Measurements from ENCODE around the gene NRBP1. TPM values are rescaled to one million over a fixed set of nuclear protein-coding genes. Genes with fewer than 3 reads are reported as not detected.

NRBP1 gene
- total and polyA plus RNA-seq, 10 donors: 41.8 to 82.0 (median 62.7) TPM

DNA sequence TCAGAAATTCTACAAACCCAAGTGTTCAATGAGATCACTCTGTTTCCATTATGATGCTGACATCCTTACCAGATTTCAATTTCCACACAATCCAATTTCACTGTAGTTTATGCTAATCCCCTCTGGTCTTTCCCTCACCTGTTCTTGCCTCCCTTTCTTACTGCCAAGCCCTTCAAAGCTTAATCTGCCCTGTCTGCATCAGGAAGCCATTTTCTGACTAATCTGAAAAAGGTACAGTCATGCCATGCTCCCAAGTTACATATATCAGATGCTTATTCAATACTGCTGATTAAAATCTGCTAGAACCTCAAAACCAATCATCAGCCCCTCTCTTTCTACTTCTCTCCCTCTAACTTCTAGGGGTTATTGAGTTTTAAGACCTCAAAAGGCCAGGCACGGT lies 22.7 kb downstream of the NRBP1 start:
- Histone ChIP-seq H3K4me1 (no peaks in the 10 kb centered on the region), H3K4me3 (no peak overlapping the region), H3K27me3 (replicated peaks in 1 of 7) (no peaks in the 10 kb centered on the region), H3K27ac (no peak overlapping the region), H3K9me3 (no peaks in the 10 kb centered on the region), H3K36me3 (peaks cover 0 to 93% (median 61%) of the 10 kb centered on the region in 6 donors)
- 46 to 100% (median 91%) methylated on average over 1 of the region's 1 CpG for WGBS, 5 donors
- DNase-seq: no peak
- no peak for TF ChIP-seq POLR2AphosphoS5 (IDR thresholded peaks at IDR 0.05)
- TF ChIP-seq POLR2A (IDR thresholded peaks at IDR 0.05): no peak
- TF ChIP-seq, protein P1, sequence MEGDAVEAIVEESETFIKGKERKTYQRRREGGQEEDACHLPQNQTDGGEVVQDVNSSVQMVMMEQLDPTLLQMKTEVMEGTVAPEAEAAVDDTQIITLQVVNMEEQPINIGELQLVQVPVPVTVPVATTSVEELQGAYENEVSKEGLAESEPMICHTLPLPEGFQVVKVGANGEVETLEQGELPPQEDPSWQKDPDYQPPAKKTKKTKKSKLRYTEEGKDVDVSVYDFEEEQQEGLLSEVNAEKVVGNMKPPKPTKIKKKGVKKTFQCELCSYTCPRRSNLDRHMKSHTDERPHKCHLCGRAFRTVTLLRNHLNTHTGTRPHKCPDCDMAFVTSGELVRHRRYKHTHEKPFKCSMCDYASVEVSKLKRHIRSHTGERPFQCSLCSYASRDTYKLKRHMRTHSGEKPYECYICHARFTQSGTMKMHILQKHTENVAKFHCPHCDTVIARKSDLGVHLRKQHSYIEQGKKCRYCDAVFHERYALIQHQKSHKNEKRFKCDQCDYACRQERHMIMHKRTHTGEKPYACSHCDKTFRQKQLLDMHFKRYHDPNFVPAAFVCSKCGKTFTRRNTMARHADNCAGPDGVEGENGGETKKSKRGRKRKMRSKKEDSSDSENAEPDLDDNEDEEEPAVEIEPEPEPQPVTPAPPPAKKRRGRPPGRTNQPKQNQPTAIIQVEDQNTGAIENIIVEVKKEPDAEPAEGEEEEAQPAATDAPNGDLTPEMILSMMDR (IDR thresholded peaks at IDR 0.05 in 8 of 11, conservative IDR thresholded peaks at IDR 0.05 in 3 of 11): no peak
- intact Hi-C loops (cut with DNase I; ENCODE audit: low total_unique reads): no loop called here

DNA sequence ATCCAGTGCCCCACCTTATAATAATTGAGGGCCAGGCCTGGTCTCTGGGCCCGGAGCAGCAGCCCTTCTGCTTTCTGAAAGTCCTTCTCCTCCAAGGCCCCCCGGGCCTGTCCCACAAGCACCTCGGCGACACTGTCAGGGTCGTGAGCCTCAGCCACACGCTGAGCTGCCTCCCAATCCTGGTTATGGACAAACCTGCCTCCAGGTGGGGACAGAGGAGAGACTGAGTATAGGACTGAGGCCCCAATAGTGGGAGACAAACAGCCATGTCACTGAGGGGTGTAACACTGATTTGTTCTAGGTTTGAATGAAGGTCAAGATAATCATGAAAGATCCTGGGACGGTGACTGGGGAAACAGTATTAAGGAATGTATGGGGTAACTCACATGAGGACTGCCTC lies 25.5 kb downstream of the NRBP1 start:
- H3K27me3 ChIP-seq (replicated peaks in 1 of 7): no peaks in the 10 kb centered on the region
- no peaks in the 10 kb centered on the region for H3K9me3 ChIP-seq
- 93 to 98% (median 96%) methylated on average over 7 of the region's 7 CpGs for WGBS, 5 donors
- H3K36me3 ChIP-seq: peaks cover 0 to 99% (median 71%) of the 10 kb centered on the region in 6 donors
- H3K4me1 ChIP-seq: no peaks in the 10 kb centered on the region
- no peak for DNase-seq
- no peak overlapping the region for H3K4me3 ChIP-seq
- no peak overlapping the region for H3K27ac ChIP-seq
- TF ChIP-seq, protein P1 (IDR thresholded peaks at IDR 0.05 in 8 of 11, conservative IDR thresholded peaks at IDR 0.05 in 3 of 11): no peak
- intact Hi-C loops (cut with DNase I; ENCODE audit: low total_unique reads): no loop called here

- no peak for DNase-seq
- intact Hi-C loops (cut with DNase I; ENCODE audit: low total_unique reads): no loop called here
- Histone ChIP-seq H3K27ac (no peak overlapping the region), H3K9me3 (no peaks in the 10 kb centered on the region), H3K36me3 (peaks cover 0 to 82% (median 45%) of the 10 kb centered on the region in 6 donors), H3K4me3 (no peak overlapping the region), H3K4me1 (no peaks in the 10 kb centered on the region), H3K27me3 (replicated peaks in 1 of 7) (no peaks in the 10 kb centered on the region)
- WGBS, 5 donors: 59 to 77% (median 64%) methylated on average over 7 to 8 of the region's 8 CpGs
- TF ChIP-seq POLR2AphosphoS5 (IDR thresholded peaks at IDR 0.05): no peak
- no peak for TF ChIP-seq POLR2A (IDR thresholded peaks at IDR 0.05)
- TF ChIP-seq, protein P1 (IDR thresholded peaks at IDR 0.05 in 8 of 11, conservative IDR thresholded peaks at IDR 0.05 in 3 of 11): no peak
Measured at GRCh38 chr2:27461118-27461517, 32.7 kb downstream of the NRBP1 start.

DNA sequence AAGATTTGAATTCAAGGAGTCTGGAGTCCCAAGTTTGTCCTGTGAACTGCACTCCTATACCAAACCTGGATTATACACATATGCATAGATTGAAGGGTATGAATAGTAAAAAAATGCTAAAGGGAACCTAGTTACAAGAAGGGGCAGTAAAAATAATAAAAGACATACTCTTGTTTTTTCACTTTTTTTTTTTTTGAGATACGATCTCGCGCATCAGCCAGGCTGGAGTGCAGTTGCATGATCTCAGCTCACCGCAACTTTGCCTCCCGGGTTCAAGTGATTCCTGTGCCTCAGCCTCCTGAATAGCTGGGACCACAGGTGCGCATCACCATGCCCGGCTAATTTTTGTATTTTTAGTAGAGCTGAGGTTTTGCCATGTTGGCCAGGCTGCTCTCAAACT lies 36.0 kb downstream of the NRBP1 start:
- Histone ChIP-seq H3K27ac (no peak overlapping the region), H3K4me3 (no peak overlapping the region), H3K27me3 (replicated peaks in 1 of 7) (no peaks in the 10 kb centered on the region), H3K36me3 (peaks cover 0 to 59% (median 15%) of the 10 kb centered on the region in 6 donors), H3K4me1 (no peaks in the 10 kb centered on the region), H3K9me3 (no peaks in the 10 kb centered on the region)
- intact Hi-C loops (cut with DNase I; ENCODE audit: low total_unique reads): no loop called here
- DNase-seq: no peak
- TF ChIP-seq POLR2AphosphoS5 (IDR thresholded peaks at IDR 0.05) (no peak), POLR2A (IDR thresholded peaks at IDR 0.05) (no peak)
- TF ChIP-seq, protein P1 (IDR thresholded peaks at IDR 0.05 in 8 of 11, conservative IDR thresholded peaks at IDR 0.05 in 3 of 11): no peak
- 95 to 99% (median 97%) methylated on average over 7 of the region's 7 CpGs for WGBS, 5 donors

Data from spleen (tissue), 11 donors.